GM12864 (cell line): ENCODE measurements around the gene ELP5.

ENCODE experiments used
- DNase-seq: peaks from one replicate; pipeline ENCODE4 v3.0.0-alpha.2; 2011; ENCODE audit warnings: low read depth
- H3K4me3 ChIP-seq: 2 replicates; pipeline ENCODE4 v1.5.1; 2011; ENCODE audit warnings: mild to moderate bottlenecking, low read depth, low read length, control low read depth
- CTCF ChIP-seq: IDR thresholded peaks from 2 replicates; pipeline ENCODE4 v1.5.1; 2011; ENCODE audit warnings: low read depth, mild to moderate bottlenecking, moderate library complexity, low read length, control low read depth, inconsistent platforms; ENCODE audit errors: missing control alignments

ELP5 gene, protein sequence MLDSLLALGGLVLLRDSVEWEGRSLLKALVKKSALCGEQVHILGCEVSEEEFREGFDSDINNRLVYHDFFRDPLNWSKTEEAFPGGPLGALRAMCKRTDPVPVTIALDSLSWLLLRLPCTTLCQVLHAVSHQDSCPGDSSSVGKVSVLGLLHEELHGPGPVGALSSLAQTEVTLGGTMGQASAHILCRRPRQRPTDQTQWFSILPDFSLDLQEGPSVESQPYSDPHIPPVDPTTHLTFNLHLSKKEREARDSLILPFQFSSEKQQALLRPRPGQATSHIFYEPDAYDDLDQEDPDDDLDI

GRCh38 chr17:7252176-7253043 lies at the start of gene ELP5:
Gene ELP5 (plus strand): TSS chr17:7252215. CDS start chr17:7252551, 336 bp downstream.
- DNase-seq: peak; percentile 80
- peak within 1 kb of the TSS; percentile 77 for H3K4me3 ChIP-seq
- TF ChIP-seq CTCF: peak; percentile 24

- DNase-seq: no peak
- TF ChIP-seq CTCF: no peak
- H3K4me3 ChIP-seq: no peak overlapping the region
Observed at GRCh38 chr17:7203391-7203790, 48.6 kb upstream of the ELP5 start.

GRCh38 chr17:7204336-7204735 lies 47.7 kb upstream of the ELP5 start:
- H3K4me3 ChIP-seq: peak overlapping the region; percentile 47; the same call in 1 of the 2 replicates
- no peak for DNase-seq

GRCh38 chr17:7204828-7205461 lies 47.1 kb upstream of the ELP5 start:
- peak overlapping the region; percentile 47 for H3K4me3 ChIP-seq
- no peak for TF ChIP-seq CTCF
- DNase-seq: peak; percentile 62

More at GRCh38 chr17:7204336-7204735, 47.7 kb upstream of the ELP5 start:
- TF ChIP-seq CTCF: no peak

GRCh38 chr17:7205561-7205960 lies 46.5 kb upstream of the ELP5 start:
- no peak for DNase-seq
- peak overlapping the region; percentile 47; the same call in 1 of the 2 replicates for H3K4me3 ChIP-seq
- TF ChIP-seq CTCF: no peak

GRCh38 chr17:7207120-7208001 lies 44.7 kb upstream of the ELP5 start:
- no peak for TF ChIP-seq CTCF
- DNase-seq: no peak
- H3K4me3 ChIP-seq: no peak overlapping the region
